Measurements from ENCODE around the gene INPP4B. TPM values are rescaled to one million over a fixed set of nuclear protein-coding genes. Genes with fewer than 3 reads are reported as not detected.

The INPP4B gene
- total and polyA plus RNA-seq, 2 donors = 2.3 to 7.8 TPM

DNA sequence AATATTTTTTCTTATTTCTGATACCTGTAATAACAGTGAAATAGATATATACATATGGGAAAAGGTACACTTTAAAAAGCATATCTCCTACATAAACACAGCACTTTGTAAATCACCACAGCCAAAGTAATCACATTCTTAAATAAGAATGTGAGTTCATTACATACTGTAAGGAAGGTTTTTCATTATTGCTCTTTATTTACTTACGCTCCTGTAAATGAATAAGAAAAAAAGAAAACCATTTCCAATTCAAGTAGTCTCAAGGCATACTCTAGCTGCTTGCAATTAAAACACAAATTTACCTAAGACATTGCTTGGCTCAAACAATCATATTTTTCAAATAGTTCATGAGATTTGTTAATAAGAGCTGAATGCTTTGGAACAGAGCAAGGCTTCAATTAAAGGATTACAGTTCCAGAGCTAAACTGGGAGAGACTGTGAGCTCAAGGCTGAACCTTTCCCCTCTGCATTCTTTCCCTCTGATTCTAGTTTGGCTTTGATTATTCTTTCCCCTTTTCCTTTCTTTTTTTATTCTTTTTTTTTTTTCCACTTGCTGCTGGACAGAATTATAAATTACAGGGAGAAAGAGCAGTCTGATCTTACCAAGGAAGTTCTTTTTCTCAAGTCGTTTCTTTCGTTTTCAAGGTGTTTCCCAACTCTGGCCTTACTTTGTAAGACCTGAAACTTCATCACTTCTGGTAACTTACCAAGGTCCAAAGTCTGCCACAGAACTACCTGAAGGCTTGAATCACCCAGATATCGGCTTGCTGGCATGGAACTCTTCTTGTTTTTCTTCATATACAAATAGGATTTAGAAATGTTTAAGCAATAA lies 278.3 kb downstream of the INPP4B start:
- DNase-seq (ENCODE audit: low read depth in 6 of 9, low spot score in 9 of 9) = peak in 1 of 9 donors; percentile 29
- Histone ChIP-seq H3K27me3 (ENCODE audit: control insufficient read depth in 2 of 2, insufficient read depth in 1 of 2, low read length in 1 of 2) (no peaks in the 10 kb centered on the region), H3K4me1 (ENCODE audit: control insufficient read depth in 2 of 2, insufficient read depth in 2 of 2, low read length in 2 of 2) (no peaks in the 10 kb centered on the region), H3K9me3 (ENCODE audit: control insufficient read depth in 2 of 2, insufficient read depth in 1 of 2, low read length in 1 of 2) (no peaks in the 10 kb centered on the region), H3K27ac (ENCODE audit: low read depth in 1 of 2, low read length in 1 of 2) (no peak overlapping the region), H3K4me3 (ENCODE audit: low read length in 2 of 2) (no peak overlapping the region), H3K36me3 (ENCODE audit: control insufficient read depth in 2 of 2, insufficient read depth in 2 of 2, low read length in 1 of 2) (no peaks in the 10 kb centered on the region)
- WGBS = 46% methylated on average over 4 of the region's 4 CpGs

DNA sequence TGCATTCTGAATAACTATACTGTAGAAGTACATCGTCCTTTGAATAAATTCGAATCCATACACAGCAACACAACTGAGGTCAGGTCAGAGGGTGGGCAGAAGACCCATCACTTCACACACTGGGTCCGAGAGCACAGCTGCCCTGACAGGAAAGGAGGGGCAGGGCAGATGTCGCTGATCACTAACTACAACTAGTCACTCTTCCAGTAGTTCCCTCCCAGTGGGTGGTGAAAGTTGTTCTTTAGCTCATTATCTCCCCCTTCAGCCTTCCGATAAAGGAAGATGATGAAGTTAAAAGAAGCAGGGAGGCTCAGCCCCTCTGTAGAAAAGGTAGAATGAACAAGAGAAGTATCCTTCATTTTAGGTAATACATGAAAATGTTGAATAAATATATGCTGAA lies 278.9 kb downstream of the INPP4B start:
- no peaks in the 10 kb centered on the region for H3K36me3 ChIP-seq (ENCODE audit: control insufficient read depth in 2 of 2, insufficient read depth in 2 of 2, low read length in 1 of 2)
- peak in 2 of 9 donors; percentile 10 to 53 for DNase-seq (ENCODE audit: low read depth in 6 of 9, low spot score in 9 of 9)
- H3K4me3 ChIP-seq (ENCODE audit: low read length in 2 of 2) = no peak overlapping the region
- H3K27ac ChIP-seq (ENCODE audit: low read depth in 1 of 2, low read length in 1 of 2) = no peak overlapping the region
- H3K4me1 ChIP-seq (ENCODE audit: control insufficient read depth in 2 of 2, insufficient read depth in 2 of 2, low read length in 2 of 2) = no peaks in the 10 kb centered on the region
- WGBS = 55% methylated on average over 5 of the region's 5 CpGs
- H3K9me3 ChIP-seq (ENCODE audit: control insufficient read depth in 2 of 2, insufficient read depth in 1 of 2, low read length in 1 of 2) = no peaks in the 10 kb centered on the region
- H3K27me3 ChIP-seq (ENCODE audit: control insufficient read depth in 2 of 2, insufficient read depth in 1 of 2, low read length in 1 of 2) = no peaks in the 10 kb centered on the region

DNA sequence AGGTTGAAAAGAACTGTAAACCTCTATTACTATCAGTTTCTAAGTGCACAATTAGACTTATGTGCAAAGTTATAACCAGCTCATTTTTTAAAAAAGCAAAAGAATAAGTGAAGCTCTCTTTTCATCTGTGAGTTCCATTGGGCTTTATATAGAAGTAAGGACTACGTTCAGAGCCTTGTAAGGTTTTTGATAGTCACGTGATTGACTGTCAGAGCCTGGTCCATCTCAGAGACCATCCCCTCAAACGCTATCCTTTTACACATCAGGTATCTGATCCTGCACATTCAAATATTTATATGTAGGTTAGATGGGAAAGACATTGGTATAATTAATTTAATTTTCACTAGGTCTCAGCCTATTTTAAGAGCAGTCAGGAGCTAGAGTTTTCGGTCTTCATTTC lies 279.3 kb downstream of the INPP4B start:
- Histone ChIP-seq H3K4me1 (ENCODE audit: control insufficient read depth in 2 of 2, insufficient read depth in 2 of 2, low read length in 2 of 2) (no peaks in the 10 kb centered on the region), H3K27ac (ENCODE audit: low read depth in 1 of 2, low read length in 1 of 2) (no peak overlapping the region), H3K4me3 (ENCODE audit: low read length in 2 of 2) (no peak overlapping the region), H3K9me3 (ENCODE audit: control insufficient read depth in 2 of 2, insufficient read depth in 1 of 2, low read length in 1 of 2) (no peaks in the 10 kb centered on the region), H3K27me3 (ENCODE audit: control insufficient read depth in 2 of 2, insufficient read depth in 1 of 2, low read length in 1 of 2) (no peaks in the 10 kb centered on the region), H3K36me3 (ENCODE audit: control insufficient read depth in 2 of 2, insufficient read depth in 2 of 2, low read length in 1 of 2) (no peaks in the 10 kb centered on the region)
- 85% methylated on average over 4 of the region's 4 CpGs for WGBS
- DNase-seq (ENCODE audit: low read depth in 6 of 9, low spot score in 9 of 9) = no peak

DNA sequence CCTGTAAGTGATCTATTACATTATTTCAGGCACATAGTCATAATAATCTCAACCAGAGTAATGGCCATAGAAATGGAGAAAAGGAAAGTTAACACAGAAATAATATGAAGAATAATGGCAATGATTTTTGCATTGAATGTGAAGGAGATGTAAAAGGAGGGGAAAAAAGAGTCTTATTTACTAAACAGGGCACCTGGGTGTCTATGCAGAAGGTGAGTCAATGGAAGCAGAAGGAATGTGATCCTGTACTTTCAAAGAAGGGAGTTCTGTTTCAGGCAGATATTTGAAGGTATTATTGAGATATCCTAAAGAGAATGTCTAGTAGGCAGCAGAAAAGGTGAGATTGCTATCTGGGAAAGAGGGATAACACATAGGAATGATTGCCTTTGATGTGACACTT lies 279.9 kb downstream of the INPP4B start:
- Histone ChIP-seq H3K9me3 (ENCODE audit: control insufficient read depth in 2 of 2, insufficient read depth in 1 of 2, low read length in 1 of 2) (no peaks in the 10 kb centered on the region), H3K4me1 (ENCODE audit: control insufficient read depth in 2 of 2, insufficient read depth in 2 of 2, low read length in 2 of 2) (no peaks in the 10 kb centered on the region), H3K27ac (ENCODE audit: low read depth in 1 of 2, low read length in 1 of 2) (no peak overlapping the region), H3K4me3 (ENCODE audit: low read length in 2 of 2) (no peak overlapping the region), H3K27me3 (ENCODE audit: control insufficient read depth in 2 of 2, insufficient read depth in 1 of 2, low read length in 1 of 2) (no peaks in the 10 kb centered on the region), H3K36me3 (ENCODE audit: control insufficient read depth in 2 of 2, insufficient read depth in 2 of 2, low read length in 1 of 2) (no peaks in the 10 kb centered on the region)
- DNase-seq (ENCODE audit: low read depth in 6 of 9, low spot score in 9 of 9) = no peak

DNA sequence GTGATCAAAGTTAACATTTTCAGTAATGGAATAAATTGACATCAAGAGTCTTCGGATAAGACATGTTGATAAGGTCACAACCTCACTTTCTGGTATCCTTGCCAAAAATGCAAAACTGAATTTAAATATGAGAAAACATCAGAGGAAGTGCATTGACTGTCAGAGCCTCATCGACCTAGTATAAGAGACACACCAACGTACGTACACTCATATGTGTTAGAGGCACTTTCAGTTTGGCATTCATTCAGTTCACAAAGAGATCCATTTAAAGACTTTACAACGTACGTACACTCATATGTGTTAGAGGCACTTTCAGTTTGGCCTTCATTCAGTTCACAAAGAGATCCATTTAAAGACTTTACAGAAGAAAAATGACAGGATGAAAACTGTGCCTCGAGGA lies 280.3 kb downstream of the INPP4B start:
- 92% methylated on average over 7 of the region's 7 CpGs for WGBS
- Histone ChIP-seq H3K27ac (ENCODE audit: low read depth in 1 of 2, low read length in 1 of 2) (no peak overlapping the region), H3K9me3 (ENCODE audit: control insufficient read depth in 2 of 2, insufficient read depth in 1 of 2, low read length in 1 of 2) (no peaks in the 10 kb centered on the region), H3K4me1 (ENCODE audit: control insufficient read depth in 2 of 2, insufficient read depth in 2 of 2, low read length in 2 of 2) (no peaks in the 10 kb centered on the region), H3K4me3 (ENCODE audit: low read length in 2 of 2) (no peak overlapping the region), H3K27me3 (ENCODE audit: control insufficient read depth in 2 of 2, insufficient read depth in 1 of 2, low read length in 1 of 2) (no peaks in the 10 kb centered on the region), H3K36me3 (ENCODE audit: control insufficient read depth in 2 of 2, insufficient read depth in 2 of 2, low read length in 1 of 2) (no peaks in the 10 kb centered on the region)
- DNase-seq (ENCODE audit: low read depth in 6 of 9, low spot score in 9 of 9) = no peak

DNA sequence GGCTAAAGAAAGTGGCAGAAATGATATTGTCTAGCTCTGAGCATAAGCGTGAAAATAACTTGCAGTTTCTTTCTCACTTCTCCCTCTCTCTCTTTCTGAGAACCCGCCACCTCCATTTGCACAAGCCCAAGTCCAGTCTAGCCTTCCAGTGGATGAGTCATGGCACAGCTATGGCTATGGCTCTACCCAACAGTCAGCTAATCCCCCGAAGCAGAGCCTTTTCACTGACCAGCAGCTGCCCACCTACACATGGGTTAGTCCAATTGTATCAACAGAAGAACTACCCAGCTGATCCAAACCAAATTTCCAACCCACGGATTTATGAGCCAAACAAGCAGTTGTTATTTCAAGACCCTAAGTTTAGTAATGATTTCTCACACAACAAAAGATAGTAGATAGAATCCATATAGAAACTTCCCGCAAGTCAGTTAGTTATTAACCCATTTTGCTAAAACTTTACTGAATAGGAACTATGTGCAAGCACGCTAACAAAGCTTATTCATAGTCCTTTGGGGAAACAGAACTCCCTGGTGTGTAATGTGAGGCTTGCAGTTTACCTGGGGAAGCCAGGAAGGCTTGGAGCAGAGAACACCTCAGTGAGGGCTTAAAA lies 282.3 kb downstream of the INPP4B start:
- Histone ChIP-seq H3K4me3 (ENCODE audit: low read length in 2 of 2) (no peak overlapping the region), H3K36me3 (ENCODE audit: control insufficient read depth in 2 of 2, insufficient read depth in 2 of 2, low read length in 1 of 2) (no peaks in the 10 kb centered on the region), H3K27ac (ENCODE audit: low read depth in 1 of 2, low read length in 1 of 2) (no peak overlapping the region), H3K9me3 (ENCODE audit: control insufficient read depth in 2 of 2, insufficient read depth in 1 of 2, low read length in 1 of 2) (no peaks in the 10 kb centered on the region), H3K27me3 (ENCODE audit: control insufficient read depth in 2 of 2, insufficient read depth in 1 of 2, low read length in 1 of 2) (no peaks in the 10 kb centered on the region), H3K4me1 (ENCODE audit: control insufficient read depth in 2 of 2, insufficient read depth in 2 of 2, low read length in 2 of 2) (no peaks in the 10 kb centered on the region)
- no peak for DNase-seq (ENCODE audit: low read depth in 6 of 9, low spot score in 9 of 9)
- 97% methylated on average over 6 of the region's 6 CpGs for WGBS

DNA sequence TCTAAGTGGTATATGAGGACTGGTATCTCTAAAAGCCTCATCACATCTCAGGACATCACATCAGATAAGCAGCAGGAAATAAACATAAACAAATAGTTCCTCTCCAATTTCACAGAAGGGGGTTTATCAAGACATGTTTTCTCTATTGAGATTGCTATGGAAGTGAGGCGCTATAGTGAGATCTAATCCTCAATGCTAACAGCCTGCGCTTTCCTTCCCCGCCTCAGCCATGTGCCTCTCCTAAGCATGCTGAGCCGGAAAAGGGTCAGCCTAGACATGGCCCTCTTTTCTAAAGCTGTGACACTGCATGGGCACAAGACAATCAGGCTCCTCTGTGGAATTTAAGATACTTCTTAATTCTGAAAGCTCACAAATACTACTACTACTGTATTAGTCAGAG lies 286.1 kb downstream of the INPP4B start:
- Histone ChIP-seq H3K36me3 (ENCODE audit: control insufficient read depth in 2 of 2, insufficient read depth in 2 of 2, low read length in 1 of 2) (no peaks in the 10 kb centered on the region), H3K27ac (ENCODE audit: low read depth in 1 of 2, low read length in 1 of 2) (no peak overlapping the region), H3K27me3 (ENCODE audit: control insufficient read depth in 2 of 2, insufficient read depth in 1 of 2, low read length in 1 of 2) (no peaks in the 10 kb centered on the region), H3K4me1 (ENCODE audit: control insufficient read depth in 2 of 2, insufficient read depth in 2 of 2, low read length in 2 of 2) (peaks cover 2 to 3% of the 10 kb centered on the region in 2 donors), H3K9me3 (ENCODE audit: control insufficient read depth in 2 of 2, insufficient read depth in 1 of 2, low read length in 1 of 2) (no peaks in the 10 kb centered on the region), H3K4me3 (ENCODE audit: low read length in 2 of 2) (no peak overlapping the region)
- 99% methylated on average over 4 of the region's 4 CpGs for WGBS
- no peak for DNase-seq (ENCODE audit: low read depth in 6 of 9, low spot score in 9 of 9)

DNA sequence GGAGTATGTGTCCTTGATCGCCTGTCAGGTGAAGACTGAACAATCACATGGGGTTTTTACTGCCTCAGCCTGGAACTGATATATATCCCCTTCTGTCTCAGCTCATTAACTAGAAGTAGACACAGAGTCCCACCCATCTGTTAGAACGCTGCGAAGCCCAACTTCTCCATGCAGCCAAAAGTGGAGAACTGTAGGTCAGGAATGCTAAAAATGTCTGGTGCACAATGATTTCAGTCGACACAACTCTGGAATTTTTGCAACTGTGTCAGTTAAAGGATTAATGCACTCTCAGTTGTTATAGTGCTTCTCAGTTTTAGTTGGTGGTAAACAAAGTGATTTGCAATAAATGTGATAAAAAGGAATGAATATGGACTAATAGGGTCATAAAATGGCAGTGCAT lies 287.2 kb downstream of the INPP4B start:
- H3K9me3 ChIP-seq (ENCODE audit: control insufficient read depth in 2 of 2, insufficient read depth in 1 of 2, low read length in 1 of 2) = no peaks in the 10 kb centered on the region
- WGBS = 95% methylated on average over 4 of the region's 4 CpGs
- H3K4me3 ChIP-seq (ENCODE audit: low read length in 2 of 2) = no peak overlapping the region
- H3K36me3 ChIP-seq (ENCODE audit: control insufficient read depth in 2 of 2, insufficient read depth in 2 of 2, low read length in 1 of 2) = no peaks in the 10 kb centered on the region
- H3K4me1 ChIP-seq (ENCODE audit: control insufficient read depth in 2 of 2, insufficient read depth in 2 of 2, low read length in 2 of 2) = peaks cover 2 to 3% of the 10 kb centered on the region in 2 donors
- no peak for DNase-seq (ENCODE audit: low read depth in 6 of 9, low spot score in 9 of 9)
- no peak overlapping the region for H3K27ac ChIP-seq (ENCODE audit: low read depth in 1 of 2, low read length in 1 of 2)
- no peaks in the 10 kb centered on the region for H3K27me3 ChIP-seq (ENCODE audit: control insufficient read depth in 2 of 2, insufficient read depth in 1 of 2, low read length in 1 of 2)

DNA sequence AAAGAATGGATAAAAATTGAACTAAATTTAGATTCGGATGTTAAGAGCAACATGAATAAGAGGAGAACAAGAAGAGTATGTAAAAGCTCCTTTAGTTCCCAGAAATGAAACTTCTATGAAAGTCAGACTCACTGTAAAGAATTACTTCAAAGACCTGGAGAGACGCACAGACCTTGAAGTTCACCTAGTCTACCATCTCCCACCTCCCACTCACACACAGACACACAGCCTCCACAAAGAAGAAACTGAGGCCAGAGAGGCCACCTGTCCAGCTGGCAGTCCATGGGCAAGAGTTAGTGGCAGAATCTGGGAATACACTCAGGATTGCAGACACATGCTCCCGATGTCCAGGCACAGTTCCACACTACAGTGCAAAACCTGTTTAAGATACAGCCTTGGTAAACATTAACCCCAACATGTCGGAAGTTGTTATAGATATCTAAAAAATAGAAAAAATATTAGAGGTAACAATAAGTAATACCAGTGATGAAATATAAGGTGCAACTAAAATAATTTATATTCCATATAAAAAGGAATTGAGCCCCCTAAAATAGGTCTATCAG lies 288.8 kb downstream of the INPP4B start:
- H3K27me3 ChIP-seq (ENCODE audit: control insufficient read depth in 2 of 2, insufficient read depth in 1 of 2, low read length in 1 of 2) = no peaks in the 10 kb centered on the region
- H3K36me3 ChIP-seq (ENCODE audit: control insufficient read depth in 2 of 2, insufficient read depth in 2 of 2, low read length in 1 of 2) = no peaks in the 10 kb centered on the region
- no peak for DNase-seq (ENCODE audit: low read depth in 6 of 9, low spot score in 9 of 9)
- 93% methylated on average over 4 of the region's 4 CpGs for WGBS
- no peaks in the 10 kb centered on the region for H3K9me3 ChIP-seq (ENCODE audit: control insufficient read depth in 2 of 2, insufficient read depth in 1 of 2, low read length in 1 of 2)
- H3K4me3 ChIP-seq (ENCODE audit: low read length in 2 of 2) = no peak overlapping the region
- no peak overlapping the region for H3K27ac ChIP-seq (ENCODE audit: low read depth in 1 of 2, low read length in 1 of 2)
- H3K4me1 ChIP-seq (ENCODE audit: control insufficient read depth in 2 of 2, insufficient read depth in 2 of 2, low read length in 2 of 2) = peaks cover 2 to 3% of the 10 kb centered on the region in 2 donors
